ENCODE measurements around the gene USP15.

GRCh38 chr12:62259631-62259992, 592 bp upstream of the USP15 start:
- TF ChIP-seq CTCF (IDR thresholded peaks at IDR 0.05) (no peak), POLR2A (IDR thresholded peaks at IDR 0.05) (no peak)
